Smooth muscle cell (in vitro differentiated cells): ENCODE results near the gene BTNL9. TPM values are rescaled to one million over a fixed set of nuclear protein-coding genes. Genes with fewer than 3 reads are reported as not detected.

Experiments used
- DNase-seq: peaks from one replicate; lab custom pipeline; 2025; ENCODE audit not compliant: unreplicated experiment; lab: John Stamatoyannopoulos, UW
- H2AFZ ChIP-seq: fragments of 200-600 bp; sonication (generic); 2 replicates; pipeline ENCODE4 v1.6.0; 2016; ENCODE audit warnings: antibody characterized with exemption, low read depth, mild to moderate bottlenecking
- H3F3A ChIP-seq: fragments of 200-600 bp; sonication (generic); 2 replicates; pipeline ENCODE4 v1.6.0; 2017; ENCODE audit warnings: antibody characterized with exemption, low read depth
- H3K27ac ChIP-seq: fragments of 200-600 bp; sonication (generic); 2 replicates; pipeline ENCODE4 v1.5.1; 2016; ENCODE audit warnings: low read depth, mild to moderate bottlenecking
- H3K27me3 ChIP-seq: fragments of 200-600 bp; sonication (generic); 2 replicates; pipeline ENCODE4 v1.6.1; 2016; ENCODE audit warnings: low read depth, mild to moderate bottlenecking
- H3K36me3 ChIP-seq: fragments of 200-600 bp; sonication (generic); 2 replicates; pipeline ENCODE4 v1.5.1; 2016; ENCODE audit warnings: low read depth
- H3K4me1 ChIP-seq: fragments of 200-600 bp; sonication (generic); 2 replicates; pipeline ENCODE4 v1.5.1; 2016; ENCODE audit warnings: low read depth
- H3K4me2 ChIP-seq: fragments of 200-600 bp; sonication (generic); 2 replicates; pipeline ENCODE4 v1.6.0; 2016; ENCODE audit warnings: mild to moderate bottlenecking
- H3K4me3 ChIP-seq: fragments of 200-600 bp; sonication (generic); 2 replicates; pipeline ENCODE4 v1.5.1; 2016; ENCODE audit warnings: mild to moderate bottlenecking
- H3K79me2 ChIP-seq: fragments of 200-600 bp; sonication (generic); 2 replicates; pipeline ENCODE4 v1.6.0; 2016; ENCODE audit warnings: low read depth, mild to moderate bottlenecking
- H3K9ac ChIP-seq: fragments of 200-600 bp; sonication (generic); 2 replicates; pipeline ENCODE4 v1.6.0; 2016; ENCODE audit warnings: low read depth
- H3K9me3 ChIP-seq: fragments of 200-600 bp; sonication (generic); replicated peaks from 2 replicates; pipeline ENCODE4 v1.5.1; 2016; ENCODE audit warnings: low read depth
- H4K20me1 ChIP-seq: fragments of 200-600 bp; sonication (generic); 2 replicates; pipeline ENCODE4 v1.6.0; 2016; ENCODE audit warnings: low read depth
- CTCF ChIP-seq: fragments of 200-600 bp; sonication (generic); IDR thresholded peaks from 2 replicates; pipeline ENCODE4 v1.5.1; 2017; ENCODE audit warnings: borderline replicate concordance, mild to moderate bottlenecking, antibody characterized with exemption; ENCODE audit not compliant: insufficient read depth, poor library complexity, severe bottlenecking
- WGBS: methylation state at CpG from one replicate; pipeline ENCODE4 v1.1.7; 2016; ENCODE audit warnings: low lambda C conversion rate; 5-methylcytosine and 5-hydroxymethylcytosine counted together
- polyA plus RNA-seq: library from polyadenylated mRNA; unstranded; fragments of >200 nt; fragmentation: Nextera tagmentation; extraction: Ambion mirVana; gene quantifications from 2 replicates; pipeline ENCODE4 v1.2.1, GENCODE V29; 2016
- total RNA-seq: library from RNA; depleted of rRNA; stranded (reverse); fragments of >200 nt; gene quantifications from 2 replicates; pipeline ENCODE4 v1.2.3, GENCODE V29; 2014

Gene BTNL9
- total and polyA plus RNA-seq, 2 experiments from 2014 or later: not detected

- peaks cover 64% of the 10 kb centered on the region for H3K27me3 ChIP-seq
- no peak overlapping the region for H2AFZ ChIP-seq
- H3F3A ChIP-seq: no peaks in the 10 kb centered on the region
- no peak overlapping the region for H3K4me2 ChIP-seq
- no peaks in the 10 kb centered on the region for H3K9me3 ChIP-seq
- H4K20me1 ChIP-seq: no peaks in the 10 kb centered on the region
- H3K79me2 ChIP-seq: no peaks in the 10 kb centered on the region
- H3K9ac ChIP-seq: no peak overlapping the region
- no peak for TF ChIP-seq CTCF
- H3K4me1 ChIP-seq: no peaks in the 10 kb centered on the region
- 76% methylated on average over 2 of the region's 2 CpGs for WGBS
- H3K36me3 ChIP-seq: no peaks in the 10 kb centered on the region
- DNase-seq: no peak
- H3K4me3 ChIP-seq: no peak overlapping the region
- no peak overlapping the region for H3K27ac ChIP-seq
Measured at GRCh38 chr5:181047288-181047687, 7.2 kb downstream of the BTNL9 start.

- Histone ChIP-seq H3K4me1 (no peaks in the 10 kb centered on the region), H3K27ac (no peak overlapping the region), H3K27me3 (peaks cover 64% of the 10 kb centered on the region), H2AFZ (no peak overlapping the region), H3K9me3 (no peaks in the 10 kb centered on the region), H4K20me1 (no peaks in the 10 kb centered on the region), H3F3A (no peaks in the 10 kb centered on the region), H3K4me2 (no peak overlapping the region), H3K9ac (no peak overlapping the region), H3K79me2 (no peaks in the 10 kb centered on the region), H3K4me3 (no peak overlapping the region), H3K36me3 (no peaks in the 10 kb centered on the region)
- no peak for DNase-seq
- 95% methylated on average over 15 of the region's 15 CpGs for WGBS
- no peak for TF ChIP-seq CTCF
Measured at GRCh38 chr5:181047921-181048320, 7.9 kb downstream of the BTNL9 start.

GRCh38 chr5:181050016-181050415, 9.9 kb downstream of the BTNL9 start:
- no peaks in the 10 kb centered on the region for H3K79me2 ChIP-seq
- 86% methylated on average over 5 of the region's 5 CpGs for WGBS
- no peaks in the 10 kb centered on the region for H4K20me1 ChIP-seq
- no peak overlapping the region for H3K9ac ChIP-seq
- peaks cover 80% of the 10 kb centered on the region for H3K27me3 ChIP-seq
- no peaks in the 10 kb centered on the region for H3F3A ChIP-seq
- DNase-seq: no peak
- no peak overlapping the region for H3K27ac ChIP-seq
- TF ChIP-seq CTCF: no peak
- H3K4me3 ChIP-seq: no peak overlapping the region
- H3K4me1 ChIP-seq: peaks cover 4% of the 10 kb centered on the region
- H3K4me2 ChIP-seq: no peak overlapping the region
- H3K9me3 ChIP-seq: no peaks in the 10 kb centered on the region
- H2AFZ ChIP-seq: no peak overlapping the region
- no peaks in the 10 kb centered on the region for H3K36me3 ChIP-seq

- Histone ChIP-seq H3K4me3 (peak overlapping the region; percentile 55), H3K36me3 (no peaks in the 10 kb centered on the region), H3K4me2 (peak overlapping the region; percentile 98), H3K27me3 (peaks cover 95% of the 10 kb centered on the region), H3K27ac (no peak overlapping the region), H3K79me2 (no peaks in the 10 kb centered on the region), H3K9me3 (no peaks in the 10 kb centered on the region), H4K20me1 (no peaks in the 10 kb centered on the region), H3F3A (no peaks in the 10 kb centered on the region), H2AFZ (peak overlapping the region; percentile 62), H3K4me1 (peaks cover 4% of the 10 kb centered on the region), H3K9ac (no peak overlapping the region)
- TF ChIP-seq CTCF: no peak
- 23% methylated on average over 27 of the region's 27 CpGs for WGBS
- DNase-seq: no peak
Measured at GRCh38 chr5:181051841-181052671, 12.0 kb downstream of the BTNL9 start.
